GM12878 (cell line): ENCODE measurements around the gene COL5A1. TPM values are rescaled to one million over a fixed set of nuclear protein-coding genes. Genes with fewer than 3 reads are reported as not detected.

Experiments
- ATAC-seq: fragments of 200-7000 bp; cut with Tn5 transposase; 3 replicates; pipeline ENCODE4 v1.9.1; 2020; ENCODE audit warnings: mild to moderate bottlenecking, moderate library complexity
- BruUV-seq: library from RNA; stranded (reverse); fragments of 400-500 nt; replicated peaks from 2 replicates; lab custom pipeline; 2021; lab: Mats Ljungman, UMichigan
- CTCF ChIA-PET: fragments of 300-600 bp; sonication (Branson Sonifier 250); formaldehyde crosslinking; extraction: SDS; loops from one replicate; lab custom pipeline; 2021; ENCODE audit warnings: inconsistent platforms; lab: Yijun Ruan, JAX
- POLR2A ChIA-PET: fragments of 350-600 bp; formaldehyde crosslinking; extraction: SDS; loops from one replicate; lab custom pipeline; 2021; ENCODE audit warnings: inconsistent platforms; lab: Charles Lee
- RAD21 ChIA-PET: fragments of 300-600 bp; sonication (Branson Sonifier 250); formaldehyde crosslinking; loops from one replicate; lab custom pipeline; 2023; ENCODE audit warnings: antibody characterized with exemption; ENCODE audit not compliant: unreplicated experiment; lab: Charles Lee
- SMC1A ChIA-PET: fragments of 300-600 bp; sonication (Branson Sonifier 250); formaldehyde crosslinking; loops from one replicate; lab custom pipeline; 2023; ENCODE audit not compliant: unreplicated experiment, uncharacterized antibody; lab: Charles Lee
- DNase-seq: peaks from one replicate; pipeline ENCODE4 v3.0.0-alpha.2; 2011; ENCODE audit warnings: low read depth, low spot score
- FAIRE-seq: peaks from 3 replicates; lab custom pipeline; 2011; peaks lifted over from hg19 to GRCh38; lab: Jason Lieb, UNC
- H2AFZ ChIP-seq: 2 replicates; pipeline ENCODE4 v1.6.0; 2011; ENCODE audit warnings: low read depth, low read length, control low read depth; ENCODE audit not compliant: control insufficient read depth
- H3K27ac ChIP-seq: 2 replicates; pipeline ENCODE4 v1.5.1; 2011; ENCODE audit warnings: control low read depth; ENCODE audit not compliant: control insufficient read depth, insufficient read depth
- H3K27me3 ChIP-seq, 2 experiments: replicated peaks in 1 of 2; 2 replicates each; pipeline versions ENCODE4 v1.6.0 to v1.6.1; 2011; ENCODE audit warnings: low read length in 1 of 2; ENCODE audit not compliant: control insufficient read depth in 2 of 2, insufficient read depth in 2 of 2
- H3K36me3 ChIP-seq, 2 experiments: 2 replicates each; pipeline ENCODE4 v1.5.1; 2011; ENCODE audit warnings: low read length in 1 of 2; ENCODE audit not compliant: control insufficient read depth in 2 of 2, insufficient read depth in 2 of 2
- H3K4me1 ChIP-seq: 2 replicates; pipeline ENCODE4 v1.6.1; 2011; ENCODE audit warnings: mild to moderate bottlenecking, low read length, moderate library complexity, mixed read lengths; ENCODE audit not compliant: control insufficient read depth, insufficient read depth
- H3K4me2 ChIP-seq: 2 replicates; pipeline ENCODE4 v1.6.0; 2011; ENCODE audit warnings: control low read depth; ENCODE audit not compliant: control insufficient read depth, insufficient read depth
- H3K4me3 ChIP-seq: fragments of 200-600 bp; sonication (generic); 2 replicates; pipeline ENCODE4 v1.5.1; 2016
- H3K79me2 ChIP-seq: 2 replicates; pipeline ENCODE4 v1.6.0; 2011; ENCODE audit warnings: low read length; ENCODE audit not compliant: control insufficient read depth, insufficient read depth
- H3K9ac ChIP-seq: 2 replicates; pipeline ENCODE4 v1.8.0; 2011; ENCODE audit warnings: low read length, control low read depth, mixed read lengths; ENCODE audit not compliant: control insufficient read depth, insufficient read depth
- H3K9me3 ChIP-seq: replicated peaks from 3 replicates; pipeline ENCODE4 v1.5.1; 2011; ENCODE audit warnings: mild to moderate bottlenecking, low read length; ENCODE audit not compliant: control insufficient read depth, insufficient read depth
- H4K20me1 ChIP-seq: 2 replicates; pipeline ENCODE4 v1.6.0; 2011; ENCODE audit not compliant: control insufficient read depth, insufficient read depth
- BCL3 ChIP-seq: IDR thresholded peaks from 2 replicates; pipeline ENCODE4 v1.6.1; 2011; ENCODE audit warnings: borderline replicate concordance, low read depth, mild to moderate bottlenecking, moderate library complexity, low read length; ENCODE audit not compliant: insufficient read depth, poor library complexity, severe bottlenecking
- BCLAF1 ChIP-seq: fragments of 450-650 bp; IDR thresholded peaks from 2 replicates; pipeline ENCODE4 v1.6.1; 2017; ENCODE audit warnings: antibody characterized with exemption, mild to moderate bottlenecking, moderate library complexity
- FOXK2 ChIP-seq: fragments of 450-650 bp; IDR thresholded peaks from 2 replicates; pipeline ENCODE4 v1.6.1; 2017; ENCODE audit warnings: mild to moderate bottlenecking, moderate library complexity
- MYB ChIP-seq: fragments of 150-350 bp; IDR thresholded peaks from 2 replicates; pipeline ENCODE4 v1.6.1; 2014; ENCODE audit warnings: mild to moderate bottlenecking, low read depth, low read length, borderline replicate concordance
- NFIC ChIP-seq: IDR thresholded peaks from 2 replicates; pipeline ENCODE4 v1.6.1; 2012; ENCODE audit warnings: low read depth, mild to moderate bottlenecking, inconsistent platforms, low read length, moderate library complexity
- NKRF ChIP-seq: fragments of 450-650 bp; conservative IDR thresholded peaks from 2 replicates; pipeline ENCODE4 v1.6.1; 2017; ENCODE audit warnings: mild to moderate bottlenecking, moderate library complexity
- NR2F1 ChIP-seq: fragments of 450-650 bp; conservative IDR thresholded peaks from 2 replicates; pipeline ENCODE4 v1.6.1; 2017; ENCODE audit warnings: mild to moderate bottlenecking
- POU2F2 ChIP-seq: IDR thresholded peaks from 3 replicates; pipeline ENCODE4 v1.6.1; 2011; ENCODE audit warnings: low read depth, mild to moderate bottlenecking, low read length, borderline replicate concordance
- SIN3A ChIP-seq: IDR thresholded peaks from 2 replicates; pipeline ENCODE4 v1.6.1; 2012; ENCODE audit warnings: low read depth, low read length, improper control_type of control experiment
- ZNF207 ChIP-seq: fragments of 450-650 bp; IDR thresholded peaks from 2 replicates; pipeline ENCODE4 v1.6.1; 2014; ENCODE audit warnings: antibody characterized with exemption, mild to moderate bottlenecking, borderline replicate concordance
- ZNF592 ChIP-seq: fragments of 450-650 bp; IDR thresholded peaks from 2 replicates; pipeline ENCODE4 v1.6.1; 2017; ENCODE audit warnings: mild to moderate bottlenecking, moderate library complexity
- WGBS: methylation state at CpG from one replicate; pipeline ENCODE4 v1.1.6; 2016; ENCODE audit warnings: low lambda C conversion rate; ENCODE audit not compliant: insufficient replicate concordance, insufficient coverage; ENCODE audit errors: missing lambda C conversion rate; 5-methylcytosine and 5-hydroxymethylcytosine counted together
- in situ Hi-C: fragments of 300-500 bp; cut with MboI; formaldehyde crosslinking; loops from 9 replicates; pipeline ENCODE4 v1.14.3; 2018; ENCODE audit warnings: mixed read lengths
- intact Hi-C: fragments of 100-400 bp; cut with micrococcal nuclease; formaldehyde crosslinking; loops from one replicate; pipeline ENCODE4 v1.14.2; 2022; ENCODE audit not compliant: unreplicated experiment
- polyA plus RNA-seq, 11 experiments: library from polyadenylated mRNA; depleted of rRNA in 4 of 11; unstranded in 6 of 11; stranded (reverse) in 5 of 11; fragments of >200 nt; fragmentation: Nextera tagmentation in 4 of 11; fragmentation: Illumina TruSeq in 1 of 11; extraction: Ambion mirVana in 4 of 11; extraction: Trizol in 1 of 11; gene quantifications; 1 replicate in 1 of 11; 2 replicates in 10 of 11; pipeline versions ENCODE4 v1.2.1 to v1.2.3, GENCODE V29; 2011 to 2016; ENCODE audit warnings: inconsistent platforms in 2 of 11, missing spikeins in 2 of 11, low read depth in 1 of 11
- total RNA-seq, 4 experiments: library from RNA; depleted of rRNA in 3 of 4; stranded (reverse); fragments of >200 nt in 3 of 4; fragmentation: Illumina TruSeq in 1 of 4; extraction: Trizol in 1 of 4; gene quantifications; 2 replicates each; pipeline versions ENCODE4 v1.2.1 to v1.2.3, GENCODE V29; 2013 to 2021

COL5A1 gene
- total and polyA plus RNA-seq, 10 of the 15 experiments (the other 5 are each of a cell fraction or from before 2014, with no cell fraction given), result under 0.01 to 0.15 (median 0.13) TPM; not detected in 4

- no peak for TF ChIP-seq BCL3
- no peak for TF ChIP-seq SIN3A
Observed at GRCh38 chr9:134618833-134619447, 22.7 kb upstream of the COL5A1 start (continued).

GRCh38 chr9:134619448-134619982 lies 22.1 kb upstream of the COL5A1 start:
- Histone ChIP-seq H3K79me2 (no peaks in the 10 kb centered on the region), H3K9ac (no peak overlapping the region), H3K4me2 (no peak overlapping the region), H3K4me1 (no peaks in the 10 kb centered on the region), H3K27me3 (peaks cover 0 to 2% of the 10 kb centered on the region in 2 experiments; a peak in 2 of 4 replicates), H3K27ac (no peak overlapping the region), H3K4me3 (no peak overlapping the region), H3K9me3 (no peaks in the 10 kb centered on the region), H4K20me1 (no peaks in the 10 kb centered on the region), H2AFZ (no peak overlapping the region), H3K36me3 (no peaks in the 10 kb centered on the region)
- POLR2A ChIA-PET, result no interaction called here
- in situ Hi-C loops (no loop called here), intact Hi-C loops (no loop called here)
- BruUV-seq, result no TSS peak
- DNase-seq (no peak), FAIRE-seq (no peak), ATAC-seq (no peak)
- SMC1A ChIA-PET, result no interaction called here
- RAD21 ChIA-PET, result no interaction called here
- CTCF ChIA-PET, result no interaction called here
- WGBS, result 1% methylated on average over 7 of the region's 7 CpGs
- TF ChIP-seq MYB (no peak), ZNF592 (no peak), BCLAF1 (no peak), ZNF207 (no peak), NKRF (no peak), FOXK2 (no peak), NFIC (no peak), NR2F1 (no peak), POU2F2 (no peak)
